Ecto neural progenitor cell (in vitro differentiated cells): ENCODE data around the gene PHF14.

Experiments
- DNase-seq: peaks from one replicate; pipeline ENCODE4 v3.0.0-alpha.2; 2018; ENCODE audit warnings: low spot score

Gene PHF14

DNA sequence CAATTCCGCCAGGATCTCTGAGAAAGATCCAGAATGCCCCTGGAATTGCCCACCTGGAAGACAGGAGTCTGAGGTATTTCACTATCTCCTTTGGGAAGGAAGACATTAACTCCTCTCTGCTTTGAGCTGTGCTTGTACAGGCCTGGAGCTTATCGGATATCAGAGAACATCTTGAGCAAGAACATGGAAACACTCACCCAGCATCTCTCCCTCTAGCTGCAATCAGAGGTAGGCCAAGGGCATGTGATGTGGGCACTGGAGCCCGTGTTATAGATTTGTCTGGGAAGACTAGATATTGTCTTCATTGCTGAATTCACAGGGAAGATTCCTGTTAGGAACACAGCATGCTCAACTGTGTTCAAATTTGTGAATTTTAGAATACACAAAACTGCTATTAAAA, 233.9 kb downstream of the PHF14 start:
- no peak for DNase-seq

DNA sequence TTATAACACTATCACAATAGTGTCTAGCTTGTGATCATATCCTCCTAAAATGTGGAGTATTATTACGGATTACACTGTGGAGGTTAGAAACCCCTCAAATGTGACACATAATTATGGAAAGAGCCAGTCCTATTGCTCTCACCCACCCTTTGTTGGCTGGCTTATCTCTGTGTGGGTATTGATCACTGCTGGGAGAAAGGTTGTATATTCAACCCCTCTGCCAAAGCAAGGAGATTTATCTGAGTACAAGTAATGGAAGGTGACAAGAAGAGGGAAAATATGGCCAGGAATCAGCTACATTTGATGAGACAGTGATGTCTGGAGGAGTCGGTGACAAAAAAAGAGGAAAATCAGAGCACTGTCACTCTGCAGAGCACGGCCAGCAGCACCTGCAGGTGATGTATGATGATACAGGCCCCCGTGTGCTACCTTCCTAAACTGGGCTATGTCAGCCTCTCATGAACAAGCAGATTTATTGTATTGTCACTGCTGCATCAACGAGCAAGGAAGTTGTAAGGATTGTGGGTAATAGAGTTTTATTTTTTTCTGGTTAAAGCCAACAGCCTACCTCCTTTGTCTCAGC, 235.3 kb downstream of the PHF14 start:
- DNase-seq, result no peak

DNA sequence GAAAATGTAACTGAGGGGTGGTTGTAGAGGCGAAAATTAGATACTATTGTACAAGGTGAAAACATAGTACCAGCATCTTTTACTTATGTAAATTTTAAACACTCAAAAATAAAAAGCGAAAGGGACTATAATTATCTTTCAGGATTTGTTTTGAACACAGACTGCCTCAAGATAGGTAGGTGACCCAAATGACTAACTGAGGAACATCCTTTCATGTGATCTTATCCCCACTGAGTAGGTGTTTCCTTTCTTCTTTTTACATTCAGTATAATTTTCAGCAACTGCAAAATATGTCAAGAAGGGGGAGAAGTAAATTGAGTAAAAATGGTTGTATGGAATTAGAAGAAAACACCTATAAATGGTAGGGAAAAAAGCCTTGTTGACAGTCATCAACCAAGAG, 236.7 kb downstream of the PHF14 start:
- no peak for DNase-seq

DNA sequence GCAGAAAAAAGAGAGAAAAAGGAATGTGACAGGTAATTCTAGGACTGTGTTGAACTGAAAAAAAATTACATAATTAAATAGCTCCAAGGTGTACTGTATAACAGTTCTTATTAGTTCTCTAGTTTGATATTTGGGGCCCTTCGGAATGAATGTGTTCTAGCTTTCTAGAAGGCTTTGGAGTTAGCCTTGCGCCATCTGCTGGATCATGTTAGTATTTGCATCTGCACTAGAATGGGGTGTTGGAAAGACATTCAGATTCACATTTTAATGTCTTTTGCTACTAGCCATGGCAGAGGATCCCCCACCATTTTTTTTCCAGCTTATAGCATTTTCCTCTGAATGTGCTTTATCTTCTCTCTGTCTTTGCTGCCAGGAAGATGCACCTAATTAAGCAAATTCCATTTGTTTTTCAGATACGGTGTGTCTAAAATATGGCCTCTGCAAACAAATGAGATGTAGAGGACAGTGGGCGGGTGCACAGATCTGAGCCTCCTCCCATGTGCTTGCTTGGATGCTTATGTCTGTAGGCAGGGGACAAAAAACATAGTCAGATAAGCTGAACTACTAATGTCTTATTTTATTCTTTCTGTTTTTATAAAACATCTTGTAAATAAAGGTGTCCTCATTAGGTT, 238.5 kb downstream of the PHF14 start:
- peak; percentile 64 for DNase-seq

DNA sequence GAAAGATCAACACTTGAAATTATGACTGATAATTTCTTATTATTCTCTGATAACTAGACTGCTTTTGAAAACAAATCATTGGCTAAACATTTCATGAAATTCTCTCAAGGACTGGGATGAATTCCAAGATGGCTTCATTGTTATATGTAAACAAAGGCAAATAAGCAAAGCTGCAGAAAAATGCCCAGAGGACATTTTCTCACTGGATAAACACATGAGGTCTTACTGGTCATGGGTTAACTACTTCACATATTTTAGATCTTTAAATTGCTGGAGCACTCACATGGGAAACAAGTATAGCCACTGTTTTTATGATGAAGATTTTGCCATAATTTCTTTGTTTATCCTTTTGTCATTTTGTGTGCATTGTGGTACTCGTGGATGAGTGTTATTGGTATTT, 239.1 kb downstream of the PHF14 start:
- no peak for DNase-seq

DNA sequence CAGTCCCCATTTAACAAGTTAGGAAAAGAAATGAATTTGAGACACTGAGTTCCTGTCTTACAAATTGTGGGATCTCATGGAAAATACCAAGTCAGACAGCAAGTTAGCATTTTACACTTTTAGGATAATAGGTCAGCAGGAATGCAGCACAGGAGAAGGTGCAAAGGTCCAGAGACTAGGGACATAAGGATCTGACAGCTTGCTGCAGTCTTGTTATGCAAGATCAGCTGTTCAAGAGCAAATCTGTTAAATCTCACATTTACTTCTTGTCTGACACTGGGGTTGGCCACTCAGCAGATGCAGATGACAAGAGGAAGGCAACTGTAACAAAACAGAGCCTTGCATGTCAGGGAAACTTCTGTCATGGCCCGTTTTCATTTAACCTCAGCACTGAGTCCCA, 239.6 kb downstream of the PHF14 start:
- DNase-seq, result no peak

DNA sequence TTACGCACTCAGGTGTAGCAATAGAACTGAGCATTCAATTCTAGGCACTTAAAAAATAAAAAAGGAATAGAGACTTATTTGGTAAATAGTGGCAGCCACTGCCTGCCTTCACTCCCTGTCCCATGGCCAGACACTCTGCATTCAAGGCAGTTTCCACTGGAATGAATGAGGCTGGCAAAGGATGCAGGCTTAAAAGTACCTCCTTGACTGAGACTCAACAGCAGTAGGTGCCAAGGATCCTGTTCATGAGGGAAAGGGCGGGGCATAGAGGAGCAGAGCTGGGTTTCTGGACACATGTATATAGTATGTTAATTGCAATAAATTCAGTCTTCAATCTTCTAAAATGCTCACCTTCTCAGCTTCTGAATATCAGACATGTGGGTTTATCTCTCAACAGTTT, 242.6 kb downstream of the PHF14 start:
- DNase-seq, result no peak

DNA sequence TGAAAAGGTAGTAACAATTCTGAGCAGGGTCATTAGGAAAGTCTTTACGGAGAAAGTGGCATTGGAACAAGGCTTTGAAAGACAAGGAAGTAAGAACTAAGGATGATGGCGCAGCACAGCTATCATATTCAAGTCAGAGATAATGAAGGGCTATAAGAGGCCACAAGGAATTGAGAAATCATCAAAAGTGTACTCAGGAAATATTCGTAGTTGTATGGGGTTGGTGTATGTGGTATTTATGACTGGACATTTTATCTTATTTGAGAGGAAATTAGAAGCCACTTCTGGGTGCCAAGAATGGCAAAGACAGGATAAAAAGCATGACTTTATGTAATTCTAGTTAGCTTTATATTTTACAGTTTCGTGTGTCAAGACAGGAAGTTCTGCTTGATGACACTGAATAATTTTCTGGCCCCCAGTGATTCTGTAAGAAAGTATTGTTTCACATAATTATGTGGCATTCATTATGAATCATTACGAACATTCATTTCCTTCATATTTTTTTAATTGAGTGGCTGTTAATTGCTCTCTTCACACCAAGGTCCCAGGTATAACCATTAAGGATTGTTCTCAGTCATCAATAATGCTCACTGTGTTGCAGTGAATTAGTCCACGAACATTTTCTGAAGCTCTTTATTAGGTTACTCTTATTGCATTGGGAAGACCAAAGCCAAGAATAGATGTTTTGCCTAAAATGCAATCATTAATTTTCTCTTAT, 244.3 kb downstream of the PHF14 start:
- no peak for DNase-seq
